ENCODE data around the gene TEX38. TPM values are rescaled to one million over a fixed set of nuclear protein-coding genes. Genes with fewer than 3 reads are reported as not detected.
"Not testable (repeated sequence)": the region's sequence is repeated elsewhere in the genome, so short reads cannot be mapped to it uniquely, and the experiment has no call there.

The TEX38 gene
- total and polyA plus RNA-seq, 4 experiments from 2014 or later: 0.25 TPM; not detected in 3

GRCh38 chr1:46662919-46663318 lies 8.7 kb upstream of the TEX38 start:
- POLR2A ChIA-PET (ENCODE audit: partially characterized antibody); H3K4me3 ChIP-seq (ENCODE audit: low read length in 2 of 2); H3K27ac ChIP-seq (ENCODE audit: low read depth, low read length); CTCF ChIA-PET (ENCODE audit: partially characterized antibody); DNase-seq; H3K27me3 ChIP-seq (ENCODE audit: insufficient read depth, low read length); H3K27ac Mint-ChIP-seq; H3K27me3 Mint-ChIP-seq; H3K4me3 Mint-ChIP-seq; intact Hi-C loops (cut with micrococcal nuclease); H3K9me3 ChIP-seq (ENCODE audit: control insufficient read depth in 1 of 2, low read length in 2 of 2); H3K9me3 Mint-ChIP-seq: not testable (repeated sequence)
- Histone ChIP-seq H3K36me3 (ENCODE audit: insufficient read depth, low read length) (peaks cover 15% of the 10 kb centered on the region), H3K4me1 (ENCODE audit: insufficient read depth, low read length) (peaks cover 23% of the 10 kb centered on the region)
- Mint-ChIP-seq H3K36me3 (peaks cover 24 to 40% of the 10 kb centered on the region in 2 donors), H3K4me1 (peaks cover 18 to 36% (median 23%) of the 10 kb centered on the region in 4 donors)

- peaks cover 15 to 26% (median 21%) of the 10 kb centered on the region in 4 donors for H3K4me1 Mint-ChIP-seq
- peak overlapping the region in 4 of 8 donors; percentile 17 to 90 (median 86) for H3K4me3 Mint-ChIP-seq
- H3K27ac ChIP-seq (ENCODE audit: low read depth, low read length): no peak overlapping the region
- H3K36me3 ChIP-seq (ENCODE audit: insufficient read depth, low read length): peaks cover 5% of the 10 kb centered on the region
- no peak overlapping the region for H3K4me3 ChIP-seq (ENCODE audit: low read length in 2 of 2)
- H3K4me1 ChIP-seq (ENCODE audit: insufficient read depth, low read length): peaks cover 23% of the 10 kb centered on the region
- H3K27ac Mint-ChIP-seq: peak overlapping the region in 3 of 7 donors; percentile 36 to 51 (median 48)
- no peaks in the 10 kb centered on the region for H3K9me3 ChIP-seq (ENCODE audit: control insufficient read depth in 1 of 2, low read length in 2 of 2)
- H3K27me3 ChIP-seq (ENCODE audit: insufficient read depth, low read length): no peaks in the 10 kb centered on the region
- H3K9me3 Mint-ChIP-seq: no peaks in the 10 kb centered on the region
- peaks cover 21 to 23% of the 10 kb centered on the region in 2 donors for H3K36me3 Mint-ChIP-seq
- no peak for DNase-seq
- ChIA-PET POLR2A (ENCODE audit: partially characterized antibody) (interaction anchor here (0.8 kb wide), 2 partner anchors 9 to 63 kb away, joined by 3 read pairs; no protein-coding TSS in a partner anchor), CTCF (ENCODE audit: partially characterized antibody) (no interaction called here)
- no peaks in the 10 kb centered on the region for H3K27me3 Mint-ChIP-seq
- intact Hi-C loops (cut with micrococcal nuclease): no loop called here
Observed at GRCh38 chr1:46665983-46666382, 5.7 kb upstream of the TEX38 start.

DNA sequence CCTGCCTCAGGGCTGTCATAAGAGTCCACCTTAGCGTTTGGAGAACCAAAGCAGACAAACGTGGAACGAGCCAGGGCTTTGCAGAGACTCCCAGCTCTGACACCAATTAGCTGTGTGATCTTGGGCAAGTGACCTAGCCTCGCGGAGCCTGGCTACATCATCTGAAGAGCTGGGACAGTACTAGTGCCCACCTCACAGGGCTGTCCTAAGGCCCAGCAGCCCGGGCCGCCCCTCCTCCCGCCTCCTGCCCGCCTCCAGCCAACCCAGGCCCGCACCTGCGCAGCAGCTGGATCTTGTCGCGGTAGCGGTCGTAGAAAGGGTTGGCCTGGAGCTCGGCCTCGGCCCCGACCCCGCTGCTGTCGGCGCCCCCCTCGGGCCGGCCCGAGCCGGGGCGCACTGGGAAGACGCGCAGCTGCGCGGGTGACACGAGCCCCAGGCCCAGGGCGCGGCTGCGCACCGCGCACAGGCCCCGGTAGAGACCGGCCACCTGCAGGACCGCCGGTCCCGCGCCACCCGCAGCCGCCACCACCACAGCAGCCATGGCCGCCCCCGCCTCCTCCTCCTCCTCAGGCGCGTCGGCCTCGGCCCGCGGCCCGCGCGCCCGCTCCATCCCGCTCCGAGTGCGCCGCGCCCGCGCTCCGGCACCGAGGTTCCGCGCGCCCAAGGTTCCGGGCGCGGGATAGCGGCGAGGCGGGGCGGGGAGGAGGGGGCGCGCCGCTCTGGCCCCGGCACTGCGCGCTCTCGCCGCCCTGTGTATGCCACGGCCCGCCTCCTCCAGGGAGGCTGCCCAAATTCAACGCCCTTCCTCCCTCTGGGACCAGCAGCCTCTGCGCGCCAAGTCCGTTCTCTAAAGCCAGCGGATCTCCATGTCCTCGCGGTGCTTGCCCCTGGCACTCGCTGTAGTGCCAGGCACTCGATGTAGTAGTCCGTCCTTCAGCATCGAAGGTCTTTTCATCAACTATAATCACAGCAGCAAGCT lies 3.6 kb upstream of the TEX38 start, which contains the start of gene ATPAF1:
ATPAF1 (minus strand) TSS at position 583 of the 979 bp plus-strand sequence; CDS start at position 541, 42 bp downstream.
- H3K9me3 Mint-ChIP-seq: no peaks in the 10 kb centered on the region
- no peaks in the 10 kb centered on the region for H3K27me3 ChIP-seq (ENCODE audit: insufficient read depth, low read length)
- peaks cover 15 to 26% (median 21%) of the 10 kb centered on the region in 4 donors for H3K4me1 Mint-ChIP-seq
- peak within 1 kb of the TSS; percentile 48 for H3K27ac ChIP-seq (ENCODE audit: low read depth, low read length)
- H3K36me3 ChIP-seq (ENCODE audit: insufficient read depth, low read length): peaks cover 5% of the 10 kb centered on the region
- CTCF ChIA-PET (ENCODE audit: partially characterized antibody): interaction anchor here (0.9 to 1.4 kb wide), 9 partner anchors 10 to 63 kb away, joined by 3 to 6 read pairs (median 4); no protein-coding TSS in a partner anchor
- H3K9me3 ChIP-seq (ENCODE audit: control insufficient read depth in 1 of 2, low read length in 2 of 2): no peaks in the 10 kb centered on the region
- H3K4me3 Mint-ChIP-seq: peak within 1 kb of the TSS in 7 of 8 donors; percentile 85 to 91 (median 88)
- H3K27me3 Mint-ChIP-seq: no peaks in the 10 kb centered on the region
- H3K27ac Mint-ChIP-seq: peak within 1 kb of the TSS; percentile 48 to 85 (median 78)
- peaks cover 23% of the 10 kb centered on the region for H3K4me1 ChIP-seq (ENCODE audit: insufficient read depth, low read length)
- peak within 1 kb of the TSS; percentile 44 to 66 for H3K4me3 ChIP-seq (ENCODE audit: low read length in 2 of 2)
- peaks cover 18 to 22% of the 10 kb centered on the region in 2 donors for H3K36me3 Mint-ChIP-seq
- DNase-seq: peak; percentile 62 to 72 (median 68)
- intact Hi-C loops (cut with micrococcal nuclease): loop anchor here (1.0 kb wide), 2 partner anchors 51 to 64 kb away; partner anchors contain the start of genes EFCAB14 and MKNK1
- POLR2A ChIA-PET (ENCODE audit: partially characterized antibody): interaction anchor here (0.8 to 3.2 kb wide), 11 partner anchors 9 to 135 kb away, joined by 3 to 31 read pairs (median 6); partner anchors contain the start of genes EFCAB14, MKNK1 and MOB3C

DNA sequence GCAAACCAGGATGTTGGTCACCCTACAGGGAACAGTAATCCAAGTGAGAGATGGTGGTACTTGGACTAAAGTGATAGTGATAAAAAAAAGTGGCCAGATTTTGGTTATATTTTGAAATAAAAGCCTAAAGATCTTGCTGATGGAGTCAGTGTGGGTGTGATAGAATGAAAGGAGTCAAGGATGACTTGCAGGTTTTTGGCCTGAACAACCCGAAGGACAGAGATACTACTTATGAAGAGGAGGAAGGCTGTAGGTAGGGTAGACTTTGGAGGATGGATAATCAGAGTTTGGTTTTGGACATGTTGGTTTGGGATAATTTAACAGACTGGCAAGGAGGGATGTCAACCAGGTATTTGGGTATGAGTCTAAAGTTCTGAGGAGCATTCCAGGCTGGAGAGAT lies 1.5 kb upstream of the TEX38 start:
- Histone ChIP-seq H3K4me3 (ENCODE audit: low read length in 2 of 2) (no peak overlapping the region), H3K9me3 (ENCODE audit: control insufficient read depth in 1 of 2, low read length in 2 of 2) (no peaks in the 10 kb centered on the region), H3K27ac (ENCODE audit: low read depth, low read length) (no peak overlapping the region), H3K27me3 (ENCODE audit: insufficient read depth, low read length) (no peaks in the 10 kb centered on the region), H3K36me3 (ENCODE audit: insufficient read depth, low read length) (no peaks in the 10 kb centered on the region), H3K4me1 (ENCODE audit: insufficient read depth, low read length) (peaks cover 25% of the 10 kb centered on the region)
- Mint-ChIP-seq H3K9me3 (no peaks in the 10 kb centered on the region), H3K36me3 (peaks cover 2 to 17% of the 10 kb centered on the region in 2 donors), H3K27me3 (no peaks in the 10 kb centered on the region), H3K27ac (no peak overlapping the region), H3K4me3 (no peak overlapping the region), H3K4me1 (peaks cover 12 to 24% (median 18%) of the 10 kb centered on the region in 4 donors)
- no peak for DNase-seq
- ChIA-PET CTCF (ENCODE audit: partially characterized antibody) (no interaction called here), POLR2A (ENCODE audit: partially characterized antibody) (interaction anchor here (1.0 kb wide), 1 partner anchor 66 kb away, joined by 3 read pairs; the partner anchor contains the start of gene MKNK1)
- intact Hi-C loops (cut with micrococcal nuclease): no loop called here

DNA sequence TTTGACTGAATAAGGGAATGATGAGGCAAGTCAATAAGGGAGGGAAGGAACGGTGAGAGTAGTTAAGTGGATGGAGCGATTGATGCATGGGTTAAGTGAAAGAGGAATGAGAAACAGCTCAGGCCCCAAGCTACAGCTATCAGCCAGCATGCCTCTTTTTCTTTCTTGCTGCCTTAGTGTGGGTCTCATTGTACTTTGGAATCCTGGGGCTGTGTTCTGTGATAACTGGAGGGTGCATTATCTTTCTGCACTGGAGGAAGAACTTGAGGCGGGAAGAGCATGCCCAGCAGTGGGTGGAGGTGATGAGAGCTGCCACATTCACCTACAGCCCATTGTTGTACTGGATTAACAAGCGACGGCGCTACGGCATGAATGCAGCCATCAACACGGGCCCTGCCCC lies 1.0 kb downstream of the TEX38 start:
- Histone ChIP-seq H3K27ac (ENCODE audit: low read depth, low read length) (no peak overlapping the region), H3K9me3 (ENCODE audit: control insufficient read depth in 1 of 2, low read length in 2 of 2) (no peaks in the 10 kb centered on the region), H3K36me3 (ENCODE audit: insufficient read depth, low read length) (no peaks in the 10 kb centered on the region), H3K4me3 (ENCODE audit: low read length in 2 of 2) (no peak overlapping the region), H3K27me3 (ENCODE audit: insufficient read depth, low read length) (no peaks in the 10 kb centered on the region), H3K4me1 (ENCODE audit: insufficient read depth, low read length) (peaks cover 23% of the 10 kb centered on the region)
- intact Hi-C loops (cut with micrococcal nuclease): no loop called here
- POLR2A ChIA-PET (ENCODE audit: partially characterized antibody): interaction anchor here (1.0 kb wide), 1 partner anchor 56 kb away, joined by 3 read pairs; the partner anchor contains the start of gene MOB3C
- Mint-ChIP-seq H3K4me3 (no peak overlapping the region), H3K27ac (peak overlapping the region in 3 of 7 donors; percentile 46 to 76 (median 65)), H3K9me3 (no peaks in the 10 kb centered on the region), H3K27me3 (no peaks in the 10 kb centered on the region), H3K4me1 (peaks cover 15 to 31% (median 22%) of the 10 kb centered on the region in 4 donors), H3K36me3 (peaks cover 8 to 26% of the 10 kb centered on the region in 2 donors)
- DNase-seq: no peak
- CTCF ChIA-PET (ENCODE audit: partially characterized antibody): no interaction called here

DNA sequence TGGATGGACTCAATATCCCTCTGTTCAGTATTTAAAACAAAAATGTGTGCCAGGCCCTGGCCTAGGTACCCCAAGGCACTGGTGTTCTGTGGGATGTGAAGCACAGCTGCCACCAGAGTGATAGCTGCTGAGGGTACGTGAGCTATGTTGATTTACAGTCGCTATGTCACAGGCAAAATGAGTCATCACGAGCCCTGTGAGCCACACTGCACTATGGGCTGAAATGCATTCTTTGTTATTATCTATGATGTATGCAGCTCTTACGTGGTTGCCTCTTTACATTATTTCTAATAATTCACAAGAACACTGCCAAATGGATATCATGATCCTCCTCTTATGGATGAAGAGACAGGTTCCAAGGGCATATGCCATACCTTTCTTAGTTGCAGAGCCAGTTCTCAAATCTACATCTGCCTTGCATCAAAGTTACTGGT lies 2.1 kb downstream of the TEX38 start:
- Mint-ChIP-seq H3K9me3 (no peaks in the 10 kb centered on the region), H3K36me3 (peaks cover 13 to 36% of the 10 kb centered on the region in 2 donors), H3K4me1 (peaks cover 15 to 35% (median 22%) of the 10 kb centered on the region in 4 donors), H3K27me3 (no peaks in the 10 kb centered on the region), H3K27ac (peak overlapping the region in 1 of 7 donors; percentile 35), H3K4me3 (peak overlapping the region in 1 of 8 donors; percentile 0)
- H3K4me3 ChIP-seq (ENCODE audit: low read length in 2 of 2): no peak overlapping the region
- no peak overlapping the region for H3K27ac ChIP-seq (ENCODE audit: low read depth, low read length)
- H3K27me3 ChIP-seq (ENCODE audit: insufficient read depth, low read length): no peaks in the 10 kb centered on the region
- H3K9me3 ChIP-seq (ENCODE audit: control insufficient read depth in 1 of 2, low read length in 2 of 2): no peaks in the 10 kb centered on the region
- ChIA-PET CTCF (ENCODE audit: partially characterized antibody) (interaction anchor here (1.8 kb wide), 1 partner anchor 52 kb away, joined by 6 read pairs; no protein-coding TSS in a partner anchor), POLR2A (ENCODE audit: partially characterized antibody) (interaction anchor here (1.0 to 1.6 kb wide), 2 partner anchors 22 to 57 kb away, joined by 3 to 4 read pairs; partner anchors contain the start of gene MOB3C)
- intact Hi-C loops (cut with micrococcal nuclease): no loop called here
- H3K4me1 ChIP-seq (ENCODE audit: insufficient read depth, low read length): peaks cover 22% of the 10 kb centered on the region
- H3K36me3 ChIP-seq (ENCODE audit: insufficient read depth, low read length): peaks cover under 1% of the 10 kb centered on the region
- DNase-seq: no peak
